Ascending aorta (tissue), 2 donors: ENCODE data around the gene EIF4G3. TPM values are rescaled to one million over a fixed set of nuclear protein-coding genes. Genes with fewer than 3 reads are reported as not detected.

Source experiments
- DNase-seq, 2 donors: peaks; one replicate each; pipeline ENCODE4 v3.0.0-alpha.2; 2019; ENCODE audit warnings: low spot score in 2 of 2
- H3K27ac ChIP-seq, 2 donors: fragments of 200-600 bp; sonication (generic); one replicate each; pipeline ENCODE4 v1.5.1; 2016 to 2017; ENCODE audit warnings: mild to moderate bottlenecking in 1 of 2
- H3K27me3 ChIP-seq: fragments of 200-600 bp; sonication (generic); one replicate; pipeline ENCODE4 v1.5.1; 2017
- H3K36me3 ChIP-seq, 2 donors: fragments of 200-600 bp; sonication (generic); one replicate each; pipeline ENCODE4 v1.5.1; 2016
- H3K4me1 ChIP-seq, 2 donors: fragments of 200-600 bp; sonication (generic); one replicate each; pipeline ENCODE4 v1.5.1; 2016 to 2017; ENCODE audit warnings: mild to moderate bottlenecking in 1 of 2
- H3K4me3 ChIP-seq, 2 donors: fragments of 200-600 bp; sonication (generic); one replicate each; pipeline ENCODE4 v1.5.1; 2016 to 2017; ENCODE audit warnings: mild to moderate bottlenecking in 1 of 2
- H3K9me3 ChIP-seq, 2 donors: fragments of 200-600 bp; sonication (generic); one replicate each; pipeline ENCODE4 v1.5.1; 2016
- intact Hi-C: fragments of 100-400 bp; cut with DNase I; formaldehyde crosslinking; loops from one replicate; pipeline ENCODE4 v1.15.1; 2023
- total RNA-seq: library from RNA; depleted of rRNA; stranded (reverse); fragments of >200 nt; gene quantifications from one replicate; pipeline ENCODE4 v1.1.0, GENCODE V29; 2016
- TF ChIP-seq, protein P1 (sequence below), 3 experiments: fragments of 200-600 bp in 2 of 3; fragments of 450-650 bp in 1 of 3; sonication (generic) in 2 of 3; IDR thresholded peaks; one replicate each; pipeline ENCODE4 v1.5.1; 2016 to 2019; ENCODE audit warnings: antibody characterized with exemption in 3 of 3, mild to moderate bottlenecking in 1 of 3, moderate library complexity in 1 of 3

The EIF4G3 gene
- total RNA-seq, 1 donor from 2014 or later, result 33.7 TPM

GRCh38 chr1:21126324-21126723 is 50.4 kb downstream of the EIF4G3 start:
- Histone ChIP-seq H3K4me1 (no peaks in the 10 kb centered on the region), H3K36me3 (peaks cover 0 to 4% of the 10 kb centered on the region in 2 donors), H3K27ac (no peak overlapping the region), H3K9me3 (no peaks in the 10 kb centered on the region), H3K27me3 (no peaks in the 10 kb centered on the region), H3K4me3 (no peak overlapping the region)
- no peak for DNase-seq
- TF ChIP-seq, protein P1, sequence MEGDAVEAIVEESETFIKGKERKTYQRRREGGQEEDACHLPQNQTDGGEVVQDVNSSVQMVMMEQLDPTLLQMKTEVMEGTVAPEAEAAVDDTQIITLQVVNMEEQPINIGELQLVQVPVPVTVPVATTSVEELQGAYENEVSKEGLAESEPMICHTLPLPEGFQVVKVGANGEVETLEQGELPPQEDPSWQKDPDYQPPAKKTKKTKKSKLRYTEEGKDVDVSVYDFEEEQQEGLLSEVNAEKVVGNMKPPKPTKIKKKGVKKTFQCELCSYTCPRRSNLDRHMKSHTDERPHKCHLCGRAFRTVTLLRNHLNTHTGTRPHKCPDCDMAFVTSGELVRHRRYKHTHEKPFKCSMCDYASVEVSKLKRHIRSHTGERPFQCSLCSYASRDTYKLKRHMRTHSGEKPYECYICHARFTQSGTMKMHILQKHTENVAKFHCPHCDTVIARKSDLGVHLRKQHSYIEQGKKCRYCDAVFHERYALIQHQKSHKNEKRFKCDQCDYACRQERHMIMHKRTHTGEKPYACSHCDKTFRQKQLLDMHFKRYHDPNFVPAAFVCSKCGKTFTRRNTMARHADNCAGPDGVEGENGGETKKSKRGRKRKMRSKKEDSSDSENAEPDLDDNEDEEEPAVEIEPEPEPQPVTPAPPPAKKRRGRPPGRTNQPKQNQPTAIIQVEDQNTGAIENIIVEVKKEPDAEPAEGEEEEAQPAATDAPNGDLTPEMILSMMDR (IDR thresholded peaks at IDR 0.05), result no peak
- intact Hi-C loops, result no loop called here

- H3K36me3 ChIP-seq, result peaks cover 0 to 4% of the 10 kb centered on the region in 2 donors
- H3K27me3 ChIP-seq, result no peaks in the 10 kb centered on the region
- no peak overlapping the region for H3K27ac ChIP-seq
- intact Hi-C loops, result no loop called here
- DNase-seq, result no peak
- no peaks in the 10 kb centered on the region for H3K9me3 ChIP-seq
- TF ChIP-seq, protein P1 (IDR thresholded peaks at IDR 0.05), result no peak
- no peak overlapping the region for H3K4me3 ChIP-seq
- no peaks in the 10 kb centered on the region for H3K4me1 ChIP-seq
Observed at GRCh38 chr1:21124846-21125245, 51.9 kb downstream of the EIF4G3 start.

DNA sequence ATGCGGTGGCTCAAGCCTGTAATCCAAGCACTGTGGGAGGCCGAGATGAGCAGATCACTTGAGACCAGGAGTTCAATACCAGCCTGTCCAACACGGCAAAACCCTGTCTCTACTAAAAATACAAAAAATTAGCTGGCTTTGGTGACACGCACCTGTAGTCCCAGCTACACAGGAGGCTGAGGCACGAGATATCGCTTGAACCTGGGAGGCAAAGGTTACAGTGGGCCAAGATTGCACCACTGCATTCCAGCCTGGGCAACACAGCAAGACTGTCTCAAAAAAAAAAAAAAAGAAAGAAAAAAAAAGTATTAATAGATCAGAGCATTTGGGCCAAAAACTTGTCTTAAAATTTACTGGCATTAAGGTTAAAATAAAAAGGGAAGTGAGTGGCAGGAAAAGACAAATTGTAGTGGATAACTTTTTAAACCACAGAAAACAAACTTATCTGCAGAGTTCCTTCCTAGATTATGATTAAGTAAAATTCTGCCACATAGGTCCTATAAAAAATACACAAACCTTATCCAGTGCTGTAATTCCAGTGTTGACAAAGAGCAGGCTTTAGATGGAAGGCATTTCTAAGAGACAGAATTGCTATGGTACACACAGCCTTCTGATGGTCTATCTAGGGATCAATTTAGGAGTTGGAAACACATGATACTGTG is 53.3 kb downstream of the EIF4G3 start:
- intact Hi-C loops, result no loop called here
- peaks cover 0 to 4% of the 10 kb centered on the region in 2 donors for H3K36me3 ChIP-seq
- no peak overlapping the region for H3K27ac ChIP-seq
- H3K9me3 ChIP-seq, result no peaks in the 10 kb centered on the region
- no peak for DNase-seq
- no peak overlapping the region for H3K4me3 ChIP-seq
- no peaks in the 10 kb centered on the region for H3K27me3 ChIP-seq
- H3K4me1 ChIP-seq, result no peaks in the 10 kb centered on the region
- TF ChIP-seq, protein P1 (IDR thresholded peaks at IDR 0.05), result no peak

GRCh38 chr1:21121764-21122471 is 54.8 kb downstream of the EIF4G3 start:
- intact Hi-C loops, result no loop called here
- H3K9me3 ChIP-seq, result no peaks in the 10 kb centered on the region
- no peak overlapping the region for H3K4me3 ChIP-seq
- no peaks in the 10 kb centered on the region for H3K27me3 ChIP-seq
- H3K4me1 ChIP-seq, result no peaks in the 10 kb centered on the region
- DNase-seq, result no peak
- TF ChIP-seq, protein P1 (IDR thresholded peaks at IDR 0.05), result no peak
- no peak overlapping the region for H3K27ac ChIP-seq
- peaks cover 0 to 4% of the 10 kb centered on the region in 2 donors for H3K36me3 ChIP-seq

- Histone ChIP-seq H3K36me3 (no peaks in the 10 kb centered on the region), H3K4me1 (no peaks in the 10 kb centered on the region), H3K27me3 (no peaks in the 10 kb centered on the region), H3K4me3 (no peak overlapping the region), H3K9me3 (no peaks in the 10 kb centered on the region), H3K27ac (no peak overlapping the region)
- TF ChIP-seq, protein P1 (IDR thresholded peaks at IDR 0.05), result no peak
- DNase-seq, result no peak
- intact Hi-C loops, result no loop called here
Observed at GRCh38 chr1:21118167-21118566, 58.5 kb downstream of the EIF4G3 start.
